ENCODE data around the gene KCNMB2. TPM values are rescaled to one million over a fixed set of nuclear protein-coding genes. Genes with fewer than 3 reads are reported as not detected.

Gene KCNMB2
- total RNA-seq, 1 experiment from 2014 or later: not detected

GRCh38 chr3:178840586-178840985 is 304.4 kb downstream of the KCNMB2 start (continued):
- TF ChIP-seq ATF2 (CRISPR knock-in tag; IDR thresholded peaks at IDR 0.05; ENCODE audit: borderline replicate concordance, low read depth) (no peak), ZNF671 (CRISPR knock-in tag; IDR thresholded peaks at IDR 0.05) (no peak), ZMAT4 (CRISPR knock-in tag; IDR thresholded peaks at IDR 0.05) (no peak)

DNA sequence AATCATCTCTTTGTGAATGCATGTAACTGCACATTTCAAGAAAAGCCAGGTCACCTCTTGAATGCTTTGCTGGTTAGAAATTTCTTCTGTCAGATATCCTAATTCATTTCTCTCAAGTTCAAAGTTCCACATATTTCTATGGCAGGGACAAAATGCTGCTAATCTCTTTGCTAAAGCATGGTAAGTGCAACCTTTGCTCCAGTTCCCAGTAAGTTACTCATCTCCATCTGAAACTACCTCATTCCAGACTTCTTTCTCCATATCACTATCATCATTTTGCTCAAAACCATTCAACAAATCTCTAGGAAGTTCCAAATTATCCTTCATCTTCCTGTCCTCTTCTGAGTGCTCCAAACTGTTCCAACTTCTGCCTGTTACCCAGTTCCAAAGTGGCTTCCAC is 304.8 kb downstream of the KCNMB2 start:
- H3K4me3 Mint-ChIP-seq: no peak overlapping the region
- peaks cover 31% of the 10 kb centered on the region for H3K9me3 Mint-ChIP-seq
- H3K27me3 Mint-ChIP-seq (ENCODE audit: low read depth): no peaks in the 10 kb centered on the region
- peaks cover 9% of the 10 kb centered on the region for H3K4me1 Mint-ChIP-seq
- DNase-seq (ENCODE audit: low spot score) (no peak), ATAC-seq (no peak)
- ChIA-PET POLR2A (no interaction called here), CTCF (no interaction called here)
- H3K36me3 Mint-ChIP-seq: peaks cover 30% of the 10 kb centered on the region
- TF ChIP-seq, protein P1, sequence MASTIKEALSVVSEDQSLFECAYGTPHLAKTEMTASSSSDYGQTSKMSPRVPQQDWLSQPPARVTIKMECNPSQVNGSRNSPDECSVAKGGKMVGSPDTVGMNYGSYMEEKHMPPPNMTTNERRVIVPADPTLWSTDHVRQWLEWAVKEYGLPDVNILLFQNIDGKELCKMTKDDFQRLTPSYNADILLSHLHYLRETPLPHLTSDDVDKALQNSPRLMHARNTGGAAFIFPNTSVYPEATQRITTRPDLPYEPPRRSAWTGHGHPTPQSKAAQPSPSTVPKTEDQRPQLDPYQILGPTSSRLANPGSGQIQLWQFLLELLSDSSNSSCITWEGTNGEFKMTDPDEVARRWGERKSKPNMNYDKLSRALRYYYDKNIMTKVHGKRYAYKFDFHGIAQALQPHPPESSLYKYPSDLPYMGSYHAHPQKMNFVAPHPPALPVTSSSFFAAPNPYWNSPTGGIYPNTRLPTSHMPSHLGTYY (CRISPR knock-in tag; IDR thresholded peaks at IDR 0.05): no peak
- TF ChIP-seq, protein P2, sequence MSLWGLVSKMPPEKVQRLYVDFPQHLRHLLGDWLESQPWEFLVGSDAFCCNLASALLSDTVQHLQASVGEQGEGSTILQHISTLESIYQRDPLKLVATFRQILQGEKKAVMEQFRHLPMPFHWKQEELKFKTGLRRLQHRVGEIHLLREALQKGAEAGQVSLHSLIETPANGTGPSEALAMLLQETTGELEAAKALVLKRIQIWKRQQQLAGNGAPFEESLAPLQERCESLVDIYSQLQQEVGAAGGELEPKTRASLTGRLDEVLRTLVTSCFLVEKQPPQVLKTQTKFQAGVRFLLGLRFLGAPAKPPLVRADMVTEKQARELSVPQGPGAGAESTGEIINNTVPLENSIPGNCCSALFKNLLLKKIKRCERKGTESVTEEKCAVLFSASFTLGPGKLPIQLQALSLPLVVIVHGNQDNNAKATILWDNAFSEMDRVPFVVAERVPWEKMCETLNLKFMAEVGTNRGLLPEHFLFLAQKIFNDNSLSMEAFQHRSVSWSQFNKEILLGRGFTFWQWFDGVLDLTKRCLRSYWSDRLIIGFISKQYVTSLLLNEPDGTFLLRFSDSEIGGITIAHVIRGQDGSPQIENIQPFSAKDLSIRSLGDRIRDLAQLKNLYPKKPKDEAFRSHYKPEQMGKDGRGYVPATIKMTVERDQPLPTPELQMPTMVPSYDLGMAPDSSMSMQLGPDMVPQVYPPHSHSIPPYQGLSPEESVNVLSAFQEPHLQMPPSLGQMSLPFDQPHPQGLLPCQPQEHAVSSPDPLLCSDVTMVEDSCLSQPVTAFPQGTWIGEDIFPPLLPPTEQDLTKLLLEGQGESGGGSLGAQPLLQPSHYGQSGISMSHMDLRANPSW (CRISPR knock-in tag; conservative IDR thresholded peaks at IDR 0.05; ENCODE audit: low read depth): no peak
- TF ChIP-seq, protein P3, sequence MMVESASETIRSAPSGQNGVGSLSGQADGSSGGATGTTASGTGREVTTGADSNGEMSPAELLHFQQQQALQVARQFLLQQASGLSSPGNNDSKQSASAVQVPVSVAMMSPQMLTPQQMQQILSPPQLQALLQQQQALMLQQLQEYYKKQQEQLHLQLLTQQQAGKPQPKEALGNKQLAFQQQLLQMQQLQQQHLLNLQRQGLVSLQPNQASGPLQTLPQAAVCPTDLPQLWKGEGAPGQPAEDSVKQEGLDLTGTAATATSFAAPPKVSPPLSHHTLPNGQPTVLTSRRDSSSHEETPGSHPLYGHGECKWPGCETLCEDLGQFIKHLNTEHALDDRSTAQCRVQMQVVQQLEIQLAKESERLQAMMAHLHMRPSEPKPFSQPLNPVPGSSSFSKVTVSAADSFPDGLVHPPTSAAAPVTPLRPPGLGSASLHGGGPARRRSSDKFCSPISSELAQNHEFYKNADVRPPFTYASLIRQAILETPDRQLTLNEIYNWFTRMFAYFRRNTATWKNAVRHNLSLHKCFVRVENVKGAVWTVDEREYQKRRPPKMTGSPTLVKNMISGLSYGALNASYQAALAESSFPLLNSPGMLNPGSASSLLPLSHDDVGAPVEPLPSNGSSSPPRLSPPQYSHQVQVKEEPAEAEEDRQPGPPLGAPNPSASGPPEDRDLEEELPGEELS (CRISPR knock-in tag; IDR thresholded peaks at IDR 0.05): no peak
- TF ChIP-seq ZNF425 (CRISPR knock-in tag; conservative IDR thresholded peaks at IDR 0.05): no peak
- no peak for TF ChIP-seq PRRX2 (CRISPR knock-in tag; IDR thresholded peaks at IDR 0.05)
- no peak for TF ChIP-seq NR2C2 (CRISPR knock-in tag; IDR thresholded peaks at IDR 0.05)
- no peak overlapping the region for H3K27ac Mint-ChIP-seq

DNA sequence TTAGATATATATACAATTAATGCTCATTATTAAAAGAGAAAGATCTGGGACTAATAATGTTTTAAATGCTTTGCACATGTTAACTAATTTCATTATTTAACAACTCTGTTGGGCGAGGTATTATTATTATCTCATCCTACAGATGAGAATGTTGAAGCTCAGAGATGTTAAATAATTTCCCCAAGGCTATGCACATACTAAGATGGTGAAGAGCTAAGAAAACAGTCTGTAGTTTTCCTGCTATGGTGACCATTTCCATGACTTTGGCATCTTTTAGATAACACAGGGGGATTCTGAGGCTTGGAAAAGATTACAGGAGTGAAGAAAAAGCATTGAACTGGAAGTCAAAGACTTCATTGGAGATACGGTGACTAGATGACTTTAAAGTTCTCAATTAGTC is 308.7 kb downstream of the KCNMB2 start:
- no peak for ATAC-seq
- no peaks in the 10 kb centered on the region for H3K27me3 Mint-ChIP-seq (ENCODE audit: low read depth)
- no peak overlapping the region; the same call in 1 of the 2 replicates for H3K27ac Mint-ChIP-seq
- H3K4me3 Mint-ChIP-seq: no peak overlapping the region
- peaks cover 21% of the 10 kb centered on the region for H3K36me3 Mint-ChIP-seq
- TF ChIP-seq AR (CRISPR knock-in tag; IDR thresholded peaks at IDR 0.05) (no peak), SMAD4 (CRISPR knock-in tag; IDR thresholded peaks at IDR 0.05) (no peak), KAT7 (CRISPR knock-in tag; IDR thresholded peaks at IDR 0.05; ENCODE audit: borderline replicate concordance) (no peak), TEAD4 (CRISPR knock-in tag; IDR thresholded peaks at IDR 0.05) (no peak), ELF4 (CRISPR knock-in tag; IDR thresholded peaks at IDR 0.05; ENCODE audit: low read depth) (no peak), ZNF423 (CRISPR knock-in tag; IDR thresholded peaks at IDR 0.05) (no peak), GRHL2 (CRISPR knock-in tag; IDR thresholded peaks at IDR 0.05; ENCODE audit: insufficient replicate concordance, severe bottlenecking) (no peak), MYBL2 (CRISPR knock-in tag; IDR thresholded peaks at IDR 0.05) (no peak), SP1 (CRISPR knock-in tag; conservative IDR thresholded peaks at IDR 0.05) (no peak)
- ChIA-PET CTCF (no interaction called here), POLR2A (no interaction called here)
- peaks cover 21% of the 10 kb centered on the region for H3K9me3 Mint-ChIP-seq
- DNase-seq (ENCODE audit: low spot score): no peak
- peaks cover 23% of the 10 kb centered on the region for H3K4me1 Mint-ChIP-seq
